Right atrium auricular region (tissue), 2 donors: ENCODE measurements around the gene CMSS1. TPM values are rescaled to one million over a fixed set of nuclear protein-coding genes. Genes with fewer than 3 reads are reported as not detected.

Experiments used
- DNase-seq: peaks from one replicate; pipeline ENCODE4 v3.0.0-alpha.2; 2019; ENCODE audit warnings: low spot score
- H3K27ac ChIP-seq, 2 donors: fragments of 200-600 bp; sonication (generic); 1 replicate in 1 of 2; 2 replicates in 1 of 2; pipeline ENCODE4 v1.5.1; 2016 to 2019
- H3K27me3 ChIP-seq, 2 donors: fragments of 200-600 bp; sonication (generic); one replicate each; pipeline versions ENCODE4 v1.5.1 to v1.6.0; 2017 to 2019
- H3K36me3 ChIP-seq: fragments of 200-600 bp; sonication (generic); one replicate; pipeline ENCODE4 v1.5.1; 2016
- H3K4me1 ChIP-seq, 2 donors: fragments of 200-600 bp; sonication (generic); one replicate each; pipeline versions ENCODE4 v1.5.1 to v1.6.0; 2017 to 2019
- H3K4me3 ChIP-seq, 2 donors: fragments of 200-600 bp; sonication (generic); 1 replicate in 1 of 2; 2 replicates in 1 of 2; pipeline ENCODE4 v1.5.1; 2017 to 2019; ENCODE audit warnings: mild to moderate bottlenecking in 1 of 2, moderate library complexity in 1 of 2
- H3K9me3 ChIP-seq, 2 donors: fragments of 200-600 bp; sonication (generic); one replicate each; pipeline ENCODE4 v1.5.1; 2019
- CTCF ChIP-seq, 2 donors: fragments of 200-600 bp; sonication (generic); IDR thresholded peaks; one replicate each; pipeline ENCODE4 v1.5.1; 2019; ENCODE audit warnings: antibody characterized with exemption in 2 of 2
- total RNA-seq, 2 donors: library from RNA; depleted of rRNA; stranded (reverse); fragments of >200 nt; gene quantifications; one replicate each; pipeline ENCODE4 v1.1.0, GENCODE V29; 2016

The CMSS1 gene
- total RNA-seq, 2 donors from 2014 or later: 5.7 to 17.7 TPM

- no peak for TF ChIP-seq CTCF (IDR thresholded peaks at IDR 0.05)
- H3K27ac ChIP-seq: peak overlapping the region; percentile 59 to 68
Measured at GRCh38 chr3:100163787-100164186, 346.1 kb downstream of the CMSS1 start.

GRCh38 chr3:100164743-100165142 is 347.1 kb downstream of the CMSS1 start:
- H3K4me1 ChIP-seq: peaks cover 0 to 45% of the 10 kb centered on the region in 2 donors
- no peaks in the 10 kb centered on the region for H3K27me3 ChIP-seq
- no peak for TF ChIP-seq CTCF (IDR thresholded peaks at IDR 0.05)
- H3K36me3 ChIP-seq: no peaks in the 10 kb centered on the region
- no peak overlapping the region for H3K4me3 ChIP-seq
- H3K27ac ChIP-seq: peak overlapping the region; percentile 57 to 68
- H3K9me3 ChIP-seq: no peaks in the 10 kb centered on the region
- DNase-seq: no peak

More at GRCh38 chr3:100163787-100164186, 346.1 kb downstream of the CMSS1 start:
- H3K9me3 ChIP-seq: no peaks in the 10 kb centered on the region
- DNase-seq: no peak
- H3K36me3 ChIP-seq: no peaks in the 10 kb centered on the region
- no peaks in the 10 kb centered on the region for H3K27me3 ChIP-seq
- H3K4me3 ChIP-seq: no peak overlapping the region
- peaks cover 0 to 45% of the 10 kb centered on the region in 2 donors for H3K4me1 ChIP-seq

- Histone ChIP-seq H3K4me1 (peaks cover 0 to 43% of the 10 kb centered on the region in 2 donors), H3K27me3 (no peaks in the 10 kb centered on the region), H3K9me3 (no peaks in the 10 kb centered on the region), H3K36me3 (no peaks in the 10 kb centered on the region), H3K27ac (no peak overlapping the region), H3K4me3 (no peak overlapping the region)
- no peak for TF ChIP-seq CTCF (IDR thresholded peaks at IDR 0.05)
- no peak for DNase-seq
Measured at GRCh38 chr3:100165926-100166550, 348.4 kb downstream of the CMSS1 start.

- DNase-seq: no peak
- peaks cover 0 to 34% of the 10 kb centered on the region in 2 donors for H3K4me1 ChIP-seq
- no peaks in the 10 kb centered on the region for H3K9me3 ChIP-seq
- no peaks in the 10 kb centered on the region for H3K27me3 ChIP-seq
- no peaks in the 10 kb centered on the region for H3K36me3 ChIP-seq
- peak overlapping the region in 1 of 2 donors; percentile 18 for H3K27ac ChIP-seq
- no peak for TF ChIP-seq CTCF (IDR thresholded peaks at IDR 0.05)
- H3K4me3 ChIP-seq: no peak overlapping the region
Measured at GRCh38 chr3:100169201-100169920, 351.7 kb downstream of the CMSS1 start.

- Histone ChIP-seq H3K9me3 (no peaks in the 10 kb centered on the region), H3K4me1 (peaks cover 0 to 36% of the 10 kb centered on the region in 2 donors), H3K27ac (peak overlapping the region in 1 of 2 donors; percentile 18), H3K27me3 (no peaks in the 10 kb centered on the region), H3K4me3 (no peak overlapping the region), H3K36me3 (no peaks in the 10 kb centered on the region)
- no peak for TF ChIP-seq CTCF (IDR thresholded peaks at IDR 0.05)
- DNase-seq: no peak
Measured at GRCh38 chr3:100170486-100170885, 352.8 kb downstream of the CMSS1 start.
